GM12878 (cell line): ENCODE measurements around the gene GIGYF1. TPM values are rescaled to one million over a fixed set of nuclear protein-coding genes. Genes with fewer than 3 reads are reported as not detected.

ENCODE experiments used
- ATAC-seq: fragments of 200-7000 bp; cut with Tn5 transposase; 3 replicates; pipeline ENCODE4 v1.9.1; 2020; ENCODE audit warnings: mild to moderate bottlenecking, moderate library complexity
- BruUV-seq: library from RNA; stranded (reverse); fragments of 400-500 nt; replicated peaks from 2 replicates; lab custom pipeline; 2021; lab: Mats Ljungman, UMichigan
- CTCF ChIA-PET: fragments of 300-600 bp; sonication (Branson Sonifier 250); formaldehyde crosslinking; extraction: SDS; loops from one replicate; lab custom pipeline; 2021; ENCODE audit warnings: inconsistent platforms; lab: Yijun Ruan, JAX
- POLR2A ChIA-PET: fragments of 350-600 bp; formaldehyde crosslinking; extraction: SDS; loops from one replicate; lab custom pipeline; 2021; ENCODE audit warnings: inconsistent platforms; lab: Charles Lee
- RAD21 ChIA-PET: fragments of 300-600 bp; sonication (Branson Sonifier 250); formaldehyde crosslinking; loops from one replicate; lab custom pipeline; 2023; ENCODE audit warnings: antibody characterized with exemption; ENCODE audit not compliant: unreplicated experiment; lab: Charles Lee
- SMC1A ChIA-PET: fragments of 300-600 bp; sonication (Branson Sonifier 250); formaldehyde crosslinking; loops from one replicate; lab custom pipeline; 2023; ENCODE audit not compliant: unreplicated experiment, uncharacterized antibody; lab: Charles Lee
- DNase-seq: peaks from one replicate; pipeline ENCODE4 v3.0.0-alpha.2; 2011; ENCODE audit warnings: low read depth, low spot score
- FAIRE-seq: peaks from 3 replicates; lab custom pipeline; 2011; peaks lifted over from hg19 to GRCh38; lab: Jason Lieb, UNC
- H2AFZ ChIP-seq: 2 replicates; pipeline ENCODE4 v1.6.0; 2011; ENCODE audit warnings: low read depth, low read length, control low read depth; ENCODE audit not compliant: control insufficient read depth
- H3K27ac ChIP-seq: 2 replicates; pipeline ENCODE4 v1.5.1; 2011; ENCODE audit warnings: control low read depth; ENCODE audit not compliant: control insufficient read depth, insufficient read depth
- H3K27me3 ChIP-seq, 2 experiments: replicated peaks in 1 of 2; 2 replicates each; pipeline versions ENCODE4 v1.6.0 to v1.6.1; 2011; ENCODE audit warnings: low read length in 1 of 2; ENCODE audit not compliant: control insufficient read depth in 2 of 2, insufficient read depth in 2 of 2
- H3K36me3 ChIP-seq, 2 experiments: 2 replicates each; pipeline ENCODE4 v1.5.1; 2011; ENCODE audit warnings: low read length in 1 of 2; ENCODE audit not compliant: control insufficient read depth in 2 of 2, insufficient read depth in 2 of 2
- H3K4me1 ChIP-seq: 2 replicates; pipeline ENCODE4 v1.6.1; 2011; ENCODE audit warnings: mild to moderate bottlenecking, low read length, moderate library complexity, mixed read lengths; ENCODE audit not compliant: control insufficient read depth, insufficient read depth
- H3K4me2 ChIP-seq: 2 replicates; pipeline ENCODE4 v1.6.0; 2011; ENCODE audit warnings: control low read depth; ENCODE audit not compliant: control insufficient read depth, insufficient read depth
- H3K4me3 ChIP-seq: fragments of 200-600 bp; sonication (generic); 2 replicates; pipeline ENCODE4 v1.5.1; 2016
- H3K79me2 ChIP-seq: 2 replicates; pipeline ENCODE4 v1.6.0; 2011; ENCODE audit warnings: low read length; ENCODE audit not compliant: control insufficient read depth, insufficient read depth
- H3K9ac ChIP-seq: 2 replicates; pipeline ENCODE4 v1.8.0; 2011; ENCODE audit warnings: low read length, control low read depth, mixed read lengths; ENCODE audit not compliant: control insufficient read depth, insufficient read depth
- H3K9me3 ChIP-seq: replicated peaks from 3 replicates; pipeline ENCODE4 v1.5.1; 2011; ENCODE audit warnings: mild to moderate bottlenecking, low read length; ENCODE audit not compliant: control insufficient read depth, insufficient read depth
- H4K20me1 ChIP-seq: 2 replicates; pipeline ENCODE4 v1.6.0; 2011; ENCODE audit not compliant: control insufficient read depth, insufficient read depth
- BCL11A ChIP-seq: IDR thresholded peaks from 2 replicates; pipeline ENCODE4 v1.6.1; 2011; ENCODE audit warnings: low read depth, low read length
- CBX5 ChIP-seq: sonication (generic); IDR thresholded peaks from 2 replicates; pipeline ENCODE4 v1.6.1; 2016; ENCODE audit warnings: low read depth, moderate library complexity, mild to moderate bottlenecking, inconsistent platforms
- EED ChIP-seq: sonication (generic); IDR thresholded peaks from 2 replicates; pipeline ENCODE4 v1.6.1; 2016; ENCODE audit warnings: antibody characterized with exemption, low read depth
- ESRRA ChIP-seq: IDR thresholded peaks from 2 replicates; pipeline ENCODE4 v1.6.1; 2012; ENCODE audit warnings: mild to moderate bottlenecking, low read length, improper control_type of control experiment
- IKZF2 ChIP-seq, 2 experiments: fragments of 450-650 bp; IDR thresholded peaks; 2 replicates each; pipeline ENCODE4 v1.6.1; 2017; ENCODE audit warnings: mild to moderate bottlenecking in 2 of 2, moderate library complexity in 2 of 2
- IRF4 ChIP-seq: IDR thresholded peaks from 2 replicates; pipeline ENCODE4 v1.6.1; 2011; ENCODE audit warnings: low read depth, low read length
- KLF5 ChIP-seq: fragments of 450-650 bp; IDR thresholded peaks from 2 replicates; pipeline ENCODE4 v1.6.1; 2014; ENCODE audit warnings: mild to moderate bottlenecking; ENCODE audit not compliant: partially characterized antibody
- NR2F1 ChIP-seq: fragments of 450-650 bp; conservative IDR thresholded peaks from 2 replicates; pipeline ENCODE4 v1.6.1; 2017; ENCODE audit warnings: mild to moderate bottlenecking
- NRF1 ChIP-seq: conservative IDR thresholded peaks from 2 replicates; pipeline ENCODE4 v1.6.1; 2011; ENCODE audit warnings: mild to moderate bottlenecking, low read depth, low read length, improper control_type of control experiment
- PBX3 ChIP-seq: IDR thresholded peaks from 2 replicates; pipeline ENCODE4 v1.6.1; 2011; ENCODE audit warnings: mild to moderate bottlenecking, low read depth, low read length, moderate library complexity; ENCODE audit not compliant: insufficient replicate concordance
- POLR2AphosphoS5 ChIP-seq: IDR thresholded peaks from 2 replicates; pipeline ENCODE4 v1.6.1; 2011; ENCODE audit warnings: mild to moderate bottlenecking, low read length, inconsistent platforms
- RAD21 ChIP-seq: IDR thresholded peaks from 2 replicates; pipeline ENCODE4 v1.6.1; 2011; ENCODE audit warnings: mild to moderate bottlenecking, low read depth, low read length, moderate library complexity; ENCODE audit not compliant: insufficient read depth
- SIX5 ChIP-seq: IDR thresholded peaks from 2 replicates; pipeline ENCODE4 v1.6.1; 2011; ENCODE audit warnings: mild to moderate bottlenecking, low read depth, low read length, moderate library complexity; ENCODE audit not compliant: severe bottlenecking
- YBX1 ChIP-seq: fragments of 450-650 bp; IDR thresholded peaks from 2 replicates; pipeline ENCODE4 v1.6.1; 2016; ENCODE audit warnings: antibody characterized with exemption
- WGBS: methylation state at CpG from one replicate; pipeline ENCODE4 v1.1.6; 2016; ENCODE audit warnings: low lambda C conversion rate; ENCODE audit not compliant: insufficient replicate concordance, insufficient coverage; ENCODE audit errors: missing lambda C conversion rate; 5-methylcytosine and 5-hydroxymethylcytosine counted together
- in situ Hi-C: fragments of 300-500 bp; cut with MboI; formaldehyde crosslinking; loops from 9 replicates; pipeline ENCODE4 v1.14.3; 2018; ENCODE audit warnings: mixed read lengths
- intact Hi-C: fragments of 100-400 bp; cut with micrococcal nuclease; formaldehyde crosslinking; loops from one replicate; pipeline ENCODE4 v1.14.2; 2022; ENCODE audit not compliant: unreplicated experiment
- polyA plus RNA-seq, 11 experiments: library from polyadenylated mRNA; depleted of rRNA in 4 of 11; unstranded in 6 of 11; stranded (reverse) in 5 of 11; fragments of >200 nt; fragmentation: Nextera tagmentation in 4 of 11; fragmentation: Illumina TruSeq in 1 of 11; extraction: Ambion mirVana in 4 of 11; extraction: Trizol in 1 of 11; gene quantifications; 1 replicate in 1 of 11; 2 replicates in 10 of 11; pipeline versions ENCODE4 v1.2.1 to v1.2.3, GENCODE V29; 2011 to 2016; ENCODE audit warnings: inconsistent platforms in 2 of 11, missing spikeins in 2 of 11, low read depth in 1 of 11
- total RNA-seq, 4 experiments: library from RNA; depleted of rRNA in 3 of 4; stranded (reverse); fragments of >200 nt in 3 of 4; fragmentation: Illumina TruSeq in 1 of 4; extraction: Trizol in 1 of 4; gene quantifications; 2 replicates each; pipeline versions ENCODE4 v1.2.1 to v1.2.3, GENCODE V29; 2013 to 2021
- TF ChIP-seq, protein P1 (sequence below): fragments of 450-650 bp; IDR thresholded peaks from 2 replicates; pipeline ENCODE4 v1.6.1; 2018; ENCODE audit warnings: borderline replicate concordance, mild to moderate bottlenecking; ENCODE audit not compliant: partially characterized antibody
- TF ChIP-seq, protein P2 (sequence below): fragments of 450-650 bp; IDR thresholded peaks from 2 replicates; pipeline ENCODE4 v1.6.1; 2017; ENCODE audit warnings: borderline replicate concordance

GIGYF1 gene
- total and polyA plus RNA-seq, 10 of the 15 experiments (the other 5 are each of a cell fraction or from before 2014, with no cell fraction given): 0.31 to 47.2 (median 9.9) TPM

DNA sequence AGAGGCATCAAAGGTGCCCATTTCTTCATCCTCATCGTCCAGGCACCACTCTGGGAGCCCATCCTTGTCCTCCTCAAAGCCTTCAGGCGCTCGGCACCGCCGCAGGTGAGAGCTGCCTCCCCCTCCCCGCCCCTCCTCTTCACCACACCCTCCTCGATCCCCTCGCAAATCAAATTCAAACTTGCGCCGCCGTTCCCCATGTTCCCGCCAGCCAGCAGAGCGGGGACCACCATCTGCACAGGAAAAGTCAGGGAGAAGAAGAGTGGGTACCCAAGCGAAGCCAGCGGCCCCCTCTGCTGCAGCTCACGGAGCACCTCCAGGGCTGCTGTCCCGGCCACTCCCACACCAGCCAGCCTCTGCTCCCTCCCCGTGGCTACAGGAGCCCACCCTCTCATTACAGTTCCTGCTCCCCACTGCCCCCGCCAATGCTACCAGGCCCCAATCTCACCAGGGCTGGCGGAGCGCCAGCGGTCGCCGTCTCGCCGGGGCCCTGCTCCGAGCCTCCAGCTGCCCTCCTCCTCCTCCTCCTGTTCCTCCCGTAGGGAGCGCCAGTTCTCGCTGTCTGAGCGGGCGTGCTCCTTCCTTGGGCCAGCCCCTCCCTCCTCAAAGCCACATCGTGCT is 7.7 kb downstream of the GIGYF1 start:
- no peak overlapping the region for H3K4me3 ChIP-seq
- no peak overlapping the region for H3K9ac ChIP-seq
- no peaks in the 10 kb centered on the region for H3K9me3 ChIP-seq
- no peak overlapping the region for H3K4me2 ChIP-seq
- intact Hi-C loops: no loop called here
- H3K4me1 ChIP-seq: peaks cover 16% of the 10 kb centered on the region
- H3K36me3 ChIP-seq: peaks cover 0 to 43% of the 10 kb centered on the region in 2 experiments; a peak in 3 of 4 replicates
- RAD21 ChIA-PET: no interaction called here
- no peaks in the 10 kb centered on the region for H4K20me1 ChIP-seq
- WGBS: 99% methylated on average over 30 of the region's 33 CpGs
- H3K27ac ChIP-seq: no peak overlapping the region
- CTCF ChIA-PET: no interaction called here
- SMC1A ChIA-PET: no interaction called here
- H2AFZ ChIP-seq: no peak overlapping the region
- ATAC-seq: no peak
- peaks cover 27% of the 10 kb centered on the region for H3K79me2 ChIP-seq
- no peak for FAIRE-seq
- TF ChIP-seq, protein P1, sequence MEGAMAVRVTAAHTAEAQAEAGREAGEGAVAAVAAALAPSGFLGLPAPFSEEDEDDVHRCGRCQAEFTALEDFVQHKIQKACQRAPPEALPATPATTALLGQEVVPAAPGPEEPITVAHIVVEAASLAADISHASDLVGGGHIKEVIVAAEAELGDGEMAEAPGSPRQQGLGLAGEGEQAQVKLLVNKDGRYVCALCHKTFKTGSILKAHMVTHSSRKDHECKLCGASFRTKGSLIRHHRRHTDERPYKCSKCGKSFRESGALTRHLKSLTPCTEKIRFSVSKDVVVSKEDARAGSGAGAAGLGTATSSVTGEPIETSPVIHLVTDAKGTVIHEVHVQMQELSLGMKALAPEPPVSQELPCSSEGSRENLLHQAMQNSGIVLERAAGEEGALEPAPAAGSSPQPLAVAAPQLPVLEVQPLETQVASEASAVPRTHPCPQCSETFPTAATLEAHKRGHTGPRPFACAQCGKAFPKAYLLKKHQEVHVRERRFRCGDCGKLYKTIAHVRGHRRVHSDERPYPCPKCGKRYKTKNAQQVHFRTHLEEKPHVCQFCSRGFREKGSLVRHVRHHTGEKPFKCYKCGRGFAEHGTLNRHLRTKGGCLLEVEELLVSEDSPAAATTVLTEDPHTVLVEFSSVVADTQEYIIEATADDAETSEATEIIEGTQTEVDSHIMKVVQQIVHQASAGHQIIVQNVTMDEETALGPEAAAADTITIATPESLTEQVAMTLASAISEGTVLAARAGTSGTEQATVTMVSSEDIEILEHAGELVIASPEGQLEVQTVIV: no peak
- TF ChIP-seq BCL11A (no peak), NRF1 (no peak), EED (no peak), PBX3 (no peak), KLF5 (no peak), POLR2AphosphoS5 (no peak), CBX5 (no peak), IKZF2 (IDR thresholded peaks at IDR 0.05) (no peak), SIX5 (no peak), ESRRA (no peak), YBX1 (no peak), IRF4 (no peak), NR2F1 (no peak), RAD21 (no peak)
- TF ChIP-seq, protein P2, sequence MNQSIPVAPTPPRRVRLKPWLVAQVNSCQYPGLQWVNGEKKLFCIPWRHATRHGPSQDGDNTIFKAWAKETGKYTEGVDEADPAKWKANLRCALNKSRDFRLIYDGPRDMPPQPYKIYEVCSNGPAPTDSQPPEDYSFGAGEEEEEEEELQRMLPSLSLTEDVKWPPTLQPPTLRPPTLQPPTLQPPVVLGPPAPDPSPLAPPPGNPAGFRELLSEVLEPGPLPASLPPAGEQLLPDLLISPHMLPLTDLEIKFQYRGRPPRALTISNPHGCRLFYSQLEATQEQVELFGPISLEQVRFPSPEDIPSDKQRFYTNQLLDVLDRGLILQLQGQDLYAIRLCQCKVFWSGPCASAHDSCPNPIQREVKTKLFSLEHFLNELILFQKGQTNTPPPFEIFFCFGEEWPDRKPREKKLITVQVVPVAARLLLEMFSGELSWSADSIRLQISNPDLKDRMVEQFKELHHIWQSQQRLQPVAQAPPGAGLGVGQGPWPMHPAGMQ: no peak
- BruUV-seq: no TSS peak
- in situ Hi-C loops: loop anchor here (25.0 kb wide), 1 partner anchor 224 kb away; the partner anchor contains the start of gene SPACDR
- POLR2A ChIA-PET: interaction anchor here (0.7 kb wide), 1 partner anchor 36 kb away, joined by 5 read pairs; no protein-coding TSS in a partner anchor
- DNase-seq: no peak
- no peaks in the 10 kb centered on the region for H3K27me3 ChIP-seq
